ENCODE measurements around the gene ZCRB1.
"Not testable (repeated sequence)": the region's sequence is repeated elsewhere in the genome, so short reads cannot be mapped to it uniquely, and the experiment has no call there.

The ZCRB1 gene

GRCh38 chr12:42330097-42330496, 4.2 kb upstream of the ZCRB1 start:
- not testable (repeated sequence) for DNase-seq

GRCh38 chr12:42327227-42327590, 1.3 kb upstream of the ZCRB1 start:
- DNase-seq: no peak

GRCh38 chr12:42326541-42327226, 790 bp upstream of the ZCRB1 start:
- peak in 12 of 58 donors; percentile 0 to 33 (median 7) for DNase-seq

- no peak for DNase-seq
Observed at GRCh38 chr12:42325326-42325652, 605 bp downstream of the ZCRB1 start.

- no peak for DNase-seq
Observed at GRCh38 chr12:42323856-42324255, 2.0 kb downstream of the ZCRB1 start.

- DNase-seq: no peak
Observed at GRCh38 chr12:42322567-42322966, 3.3 kb downstream of the ZCRB1 start.

- DNase-seq: no peak
Observed at GRCh38 chr12:42320796-42321195, 5.1 kb downstream of the ZCRB1 start.

GRCh38 chr12:42315108-42315507, 10.8 kb downstream of the ZCRB1 start:
- no peak for DNase-seq

- no peak for DNase-seq
Observed at GRCh38 chr12:42309996-42310395, 15.9 kb downstream of the ZCRB1 start.

GRCh38 chr12:42308390-42308789, 17.5 kb downstream of the ZCRB1 start:
- no peak for DNase-seq

- no peak for DNase-seq
Observed at GRCh38 chr12:42306297-42306696, 19.6 kb downstream of the ZCRB1 start.

GRCh38 chr12:42299392-42300308, 26.2 kb downstream of the ZCRB1 start:
- peak in 6 of 58 donors; percentile 1 to 31 (median 4) for DNase-seq

- no peak for DNase-seq
Observed at GRCh38 chr12:42298887-42299286, 27.0 kb downstream of the ZCRB1 start.

- DNase-seq: no peak
Observed at GRCh38 chr12:42296503-42297109, 29.3 kb downstream of the ZCRB1 start.

- no peak for DNase-seq
Observed at GRCh38 chr12:42291680-42292079, 34.2 kb downstream of the ZCRB1 start.

GRCh38 chr12:42288544-42288943, 37.4 kb downstream of the ZCRB1 start:
- no peak for DNase-seq

GRCh38 chr12:42286741-42287140, 39.2 kb downstream of the ZCRB1 start:
- no peak for DNase-seq

GRCh38 chr12:42285431-42285830, 40.5 kb downstream of the ZCRB1 start:
- no peak for DNase-seq

- DNase-seq: peak in 1 of 58 donors; percentile 3
Observed at GRCh38 chr12:42284876-42285275, 41.0 kb downstream of the ZCRB1 start.

- no peak for DNase-seq
Observed at GRCh38 chr12:42284157-42284556, 41.7 kb downstream of the ZCRB1 start.

GRCh38 chr12:42283739-42284138, 42.2 kb downstream of the ZCRB1 start:
- no peak for DNase-seq

- no peak for DNase-seq
Observed at GRCh38 chr12:42282294-42282693, 43.6 kb downstream of the ZCRB1 start.
